H1 (cell line): ENCODE measurements around the gene C5orf46. TPM values are rescaled to one million over a fixed set of nuclear protein-coding genes. Genes with fewer than 3 reads are reported as not detected.

Experiments
- CTCF ChIA-PET: fragments of 300-600 bp; sonication (Branson Sonifier 250); formaldehyde crosslinking; loops from one replicate; lab custom pipeline; 2021; ENCODE audit not compliant: partially characterized antibody; lab: Charles Lee
- POLR2A ChIA-PET: fragments of 300-600 bp; sonication (Branson Sonifier 250); formaldehyde crosslinking; loops from one replicate; lab custom pipeline; 2021; ENCODE audit warnings: inconsistent platforms; ENCODE audit not compliant: partially characterized antibody; lab: Charles Lee
- DNase-seq, 2 experiments: peaks; one replicate each; pipeline versions ENCODE4 v3.0.0 to v3.0.0-alpha.2; 2010 to 2022; ENCODE audit warnings: low spot score in 2 of 2, low read depth in 1 of 2, mixed read lengths in 1 of 2
- FAIRE-seq: peaks from 2 replicates; lab custom pipeline; 2011; peaks lifted over from hg19 to GRCh38; lab: Jason Lieb, UNC
- H2AFZ ChIP-seq: 2 replicates; pipeline ENCODE4 v1.8.1; 2012; ENCODE audit warnings: low read length, inconsistent platforms
- H2AK5ac ChIP-seq: 2 replicates; pipeline ENCODE4 v1.6.1; 2013; ENCODE audit warnings: low read depth, low read length
- H2BK120ac ChIP-seq: replicated peaks from 2 replicates; pipeline ENCODE3; 2013; ENCODE audit warnings: low read depth, low read length, inconsistent platforms
- H2BK12ac ChIP-seq: 2 replicates; pipeline ENCODE4 v1.6.1; 2013; ENCODE audit warnings: low read depth, low read length
- H2BK15ac ChIP-seq: 2 replicates; pipeline ENCODE4 v1.6.1; 2013; ENCODE audit warnings: low read length
- H2BK20ac ChIP-seq: 2 replicates; pipeline ENCODE4 v1.6.1; 2013; ENCODE audit warnings: low read length
- H2BK5ac ChIP-seq: 2 replicates; pipeline ENCODE4 v1.6.1; 2013; ENCODE audit warnings: low read depth, low read length
- H3K14ac ChIP-seq: 2 replicates; pipeline ENCODE4 v1.6.1; 2013; ENCODE audit warnings: inconsistent platforms; ENCODE audit not compliant: insufficient read length
- H3K18ac ChIP-seq: 2 replicates; pipeline ENCODE4 v1.6.1; 2013; ENCODE audit warnings: low read length; ENCODE audit errors: extremely low read depth
- H3K23ac ChIP-seq: 2 replicates; pipeline ENCODE4 v1.6.1; 2013; ENCODE audit warnings: inconsistent platforms; ENCODE audit not compliant: insufficient read length
- H3K23me2 ChIP-seq: 2 replicates; pipeline ENCODE4 v1.6.1; 2013; ENCODE audit warnings: low read depth, low read length
- H3K27ac ChIP-seq: 2 replicates; pipeline ENCODE4 v1.6.1; 2011; ENCODE audit warnings: low read depth, low read length, inconsistent platforms
- H3K27me3 ChIP-seq, 4 experiments: replicated peaks in 1 of 4; 1 replicate in 1 of 4; 2 replicates in 3 of 4; pipeline versions ENCODE4 v1.6.1 to v1.8.1; 2011 to 2013; ENCODE audit warnings: low read length in 3 of 4, mild to moderate bottlenecking in 3 of 4, inconsistent platforms in 2 of 4, mixed read lengths in 2 of 4, moderate library complexity in 1 of 4; ENCODE audit not compliant: control insufficient read depth in 3 of 4, insufficient read depth in 3 of 4; ENCODE audit errors: extremely low read depth in 1 of 4
- H3K36me3 ChIP-seq, 4 experiments: 2 replicates each; pipeline versions ENCODE4 v1.6.1 to v1.8.1; 2011 to 2013; ENCODE audit warnings: mild to moderate bottlenecking in 4 of 4, low read length in 3 of 4, moderate library complexity in 2 of 4, control low read depth in 1 of 4, inconsistent platforms in 1 of 4; ENCODE audit not compliant: insufficient read depth in 4 of 4, control insufficient read depth in 2 of 4
- H3K4ac ChIP-seq: replicated peaks from 2 replicates; pipeline ENCODE3; 2013; ENCODE audit warnings: low read length, low read depth, mixed read lengths, inconsistent platforms; ENCODE audit not compliant: insufficient read length
- H3K4me1 ChIP-seq, 4 experiments: replicated peaks in 1 of 4; 1 replicate in 1 of 4; 2 replicates in 3 of 4; pipeline versions ENCODE4 v1.6.1 to v1.8.1; 2011 to 2013; ENCODE audit warnings: low read length in 3 of 4, inconsistent platforms in 2 of 4, mixed read lengths in 1 of 4; ENCODE audit not compliant: insufficient read depth in 4 of 4, control insufficient read depth in 3 of 4
- H3K4me2 ChIP-seq, 2 experiments: 2 replicates each; pipeline versions ENCODE4 v1.6.1 to v1.8.1; 2011 to 2013; ENCODE audit warnings: low read depth in 2 of 2, low read length in 2 of 2, control low read depth in 1 of 2, inconsistent platforms in 1 of 2, mild to moderate bottlenecking in 1 of 2; ENCODE audit not compliant: insufficient read depth in 1 of 2
- H3K4me3 ChIP-seq, 4 experiments: fragments of 200-600, 300-600 bp in 1 of 4; sonication (generic), shearing (Covaris generic), sonication (Bioruptor Twin) in 1 of 4; 2 replicates each; pipeline versions ENCODE4 v1.5.1 to v1.8.1; 2011 to 2016; ENCODE audit warnings: low read length in 4 of 4, low read depth in 3 of 4, control low read depth in 2 of 4, inconsistent platforms in 2 of 4, mild to moderate bottlenecking in 2 of 4, mixed read lengths in 1 of 4, moderate library complexity in 1 of 4; ENCODE audit not compliant: insufficient read depth in 2 of 4; ENCODE audit errors: extremely low read depth in 1 of 4
- H3K56ac ChIP-seq: replicated peaks from 2 replicates; pipeline ENCODE3; 2013; ENCODE audit warnings: low read depth, mild to moderate bottlenecking, mixed read lengths, low read length, inconsistent platforms; ENCODE audit not compliant: insufficient read length
- H3K79me1 ChIP-seq: 2 replicates; pipeline ENCODE4 v1.6.1; 2013; ENCODE audit warnings: low read depth, low read length, control low read depth
- H3K79me2 ChIP-seq, 2 experiments: 2 replicates each; pipeline versions ENCODE4 v1.6.1 to v1.8.1; 2012 to 2013; ENCODE audit warnings: low read length in 2 of 2, mild to moderate bottlenecking in 2 of 2, inconsistent platforms in 1 of 2; ENCODE audit not compliant: insufficient read depth in 2 of 2, control insufficient read depth in 1 of 2
- H3K9ac ChIP-seq, 4 experiments: replicated peaks in 1 of 4; 1 replicate in 1 of 4; 2 replicates in 3 of 4; pipeline versions ENCODE4 v1.6.1 to v1.8.1; 2011 to 2013; ENCODE audit warnings: low read depth in 3 of 4, low read length in 3 of 4, control low read depth in 2 of 4, mild to moderate bottlenecking in 2 of 4, moderate library complexity in 2 of 4, inconsistent platforms in 1 of 4; ENCODE audit errors: extremely low read depth in 1 of 4
- H3K9me3 ChIP-seq, 2 experiments: 2 replicates each; pipeline versions ENCODE4 v1.6.1 to v1.8.1; 2012 to 2013; ENCODE audit warnings: mild to moderate bottlenecking in 2 of 2, moderate library complexity in 2 of 2, control low read depth in 1 of 2, inconsistent platforms in 1 of 2, low read depth in 1 of 2, low read length in 1 of 2, mixed read lengths in 1 of 2; ENCODE audit not compliant: insufficient read depth in 2 of 2
- H4K20me1 ChIP-seq, 2 experiments: replicated peaks in 1 of 2; 2 replicates each; pipeline versions ENCODE3 to v1.8.1; 2011 to 2013; ENCODE audit warnings: inconsistent platforms in 2 of 2, low read length in 2 of 2, mild to moderate bottlenecking in 1 of 2; ENCODE audit not compliant: insufficient read depth in 2 of 2, control insufficient read depth in 1 of 2
- H4K5ac ChIP-seq: 2 replicates; pipeline ENCODE4 v1.6.1; 2013; ENCODE audit warnings: low read length, low read depth, mixed read lengths, inconsistent platforms; ENCODE audit not compliant: insufficient read length
- H4K8ac ChIP-seq: 2 replicates; pipeline ENCODE4 v1.8.0; 2013; ENCODE audit warnings: mild to moderate bottlenecking, moderate library complexity, low read length, inconsistent platforms; ENCODE audit not compliant: insufficient read depth; ENCODE audit errors: extremely low read depth
- H4K91ac ChIP-seq: replicated peaks from 2 replicates; pipeline ENCODE3; 2013; ENCODE audit warnings: low read length, mixed read lengths, inconsistent platforms; ENCODE audit not compliant: insufficient read length
- EGR1 ChIP-seq: IDR thresholded peaks from 2 replicates; pipeline ENCODE4 v1.6.1; 2011; ENCODE audit warnings: low read depth, low read length, borderline replicate concordance
- RNF2 ChIP-seq: fragments of 200-900, 300-1000 bp; sonication (generic); IDR thresholded peaks from 2 replicates; pipeline ENCODE4 v1.7.1; 2016; ENCODE audit warnings: borderline replicate concordance, low read depth, mild to moderate bottlenecking, antibody characterized with exemption, low read length; ENCODE audit not compliant: poor library complexity, severe bottlenecking; ENCODE audit errors: missing control alignments
- WGBS, 2 experiments: shearing (Covaris generic) in 1 of 2; methylation state at CpG; one replicate each; pipeline versions ENCODE4 v1.1.6 to v1.1.7; 2013 to 2015; ENCODE audit warnings: low lambda C conversion rate in 2 of 2, mixed read lengths in 2 of 2, inconsistent platforms in 1 of 2, low coverage in 1 of 2, missing lambda C conversion rate in 1 of 2; ENCODE audit not compliant: insufficient replicate concordance in 2 of 2, insufficient coverage in 1 of 2, insufficient read length in 1 of 2; ENCODE audit errors: extremely low coverage in 1 of 2, missing lambda C conversion rate in 1 of 2; 5-methylcytosine and 5-hydroxymethylcytosine counted together
- polyA plus RNA-seq, 7 experiments: library from polyadenylated mRNA; depleted of rRNA in 3 of 7; stranded (reverse) in 5 of 7; unstranded in 2 of 7; fragments of >200 nt in 5 of 7; fragments of 200-250 nt in 2 of 7; gene quantifications; 1 replicate in 5 of 7; 2 replicates in 1 of 7; 4 replicates in 1 of 7; pipeline versions ENCODE4 v1.2.1 to v1.2.3, GENCODE V29; 2011 to 2013; ENCODE audit warnings: missing spikeins in 2 of 7, mixed read lengths in 2 of 7
- total RNA-seq: library from RNA; stranded (reverse); fragmentation: NEBNext Ultra II Directional; extraction: Animal tissue kit (Norgen Biotek cat#: 25700); gene quantifications from 2 replicates; pipeline ENCODE4 v1.2.1, GENCODE V29; 2021

Gene C5orf46
- total and polyA plus RNA-seq, 2 of the 8 experiments (the other 6 are each of a cell fraction or from before 2014, with no cell fraction given): not detected

- FAIRE-seq: no peak
- no peak overlapping the region for H3K4me2 ChIP-seq
- CTCF ChIA-PET: interaction anchor here (0.7 to 17.4 kb wide), 15 partner anchors 8 to 339 kb away, joined by 3 to 163 read pairs (median 5); partner anchors contain the start of gene SCGB3A2
Observed at GRCh38 chr5:147887930-147888329, 18.4 kb downstream of the C5orf46 start.

More at GRCh38 chr5:147887930-147888329, 18.4 kb downstream of the C5orf46 start:
- WGBS, 2 experiments: 91% methylated on average over 2 of the region's 2 CpGs; no CpG with 5 or more reads in 1 of the 2 experiments
- no peak for DNase-seq
- Histone ChIP-seq H3K79me2 (no peaks in the 10 kb centered on the region), H3K79me1 (no peaks in the 10 kb centered on the region), H4K91ac (no peak overlapping the region), H3K23me2 (no peaks in the 10 kb centered on the region), H3K14ac (no peak overlapping the region), H2AFZ (no peak overlapping the region), H2BK20ac (no peak overlapping the region), H3K18ac (no peak overlapping the region), H4K5ac (no peak overlapping the region), H3K4me3 (no peak overlapping the region), H3K23ac (no peak overlapping the region), H2BK12ac (no peak overlapping the region), H3K56ac (no peak overlapping the region), H3K9me3 (no peaks in the 10 kb centered on the region), H3K4me1 (peaks cover 0 to 6% (median under 1%) of the 10 kb centered on the region in 4 experiments; a peak in 4 of 7 replicates), H3K27me3 (no peaks in the 10 kb centered on the region), H4K8ac (no peak overlapping the region), H3K36me3 (no peaks in the 10 kb centered on the region; a peak in 1 of 8 replicates), H2AK5ac (no peak overlapping the region), H4K20me1 (no peaks in the 10 kb centered on the region), H3K4ac (no peak overlapping the region), H3K27ac (no peak overlapping the region), H2BK120ac (no peak overlapping the region), H3K9ac (no peak overlapping the region), H2BK5ac (no peak overlapping the region), H2BK15ac (no peak overlapping the region)
- TF ChIP-seq EGR1 (no peak), RNF2 (no peak)
- POLR2A ChIA-PET: interaction anchor here (1.4 to 20.0 kb wide), 2 partner anchors 13 to 28 kb away, joined by 4 to 730 read pairs; no protein-coding TSS in a partner anchor
